Esophagus squamous epithelium (tissue), 5 donors: ENCODE results near the gene GALR1. TPM values are rescaled to one million over a fixed set of nuclear protein-coding genes. Genes with fewer than 3 reads are reported as not detected.

Experiments
- DNase-seq: peaks from one replicate; lab custom pipeline; 2025; lab: John Stamatoyannopoulos, UW
- H3K27ac ChIP-seq, 4 donors: fragments of 200-600 bp; sonication (generic); one replicate each; pipeline ENCODE4 v1.5.1; 2016 to 2019; ENCODE audit warnings: mild to moderate bottlenecking in 1 of 4
- H3K27me3 ChIP-seq, 4 donors: fragments of 200-600 bp; sonication (generic); 1 replicate in 3 of 4; 2 replicates in 1 of 4; pipeline versions ENCODE4 v1.5.1 to v1.6.0; 2017 to 2021; ENCODE audit warnings: antibody characterized with exemption in 1 of 4
- H3K36me3 ChIP-seq, 3 donors: fragments of 200-600 bp; sonication (generic); one replicate each; pipeline ENCODE4 v1.5.1; 2016 to 2019
- H3K4me1 ChIP-seq, 3 donors: fragments of 200-600 bp; sonication (generic); one replicate each; pipeline ENCODE4 v1.5.1; 2017 to 2019
- H3K4me3 ChIP-seq, 4 donors: fragments of 200-600 bp; sonication (generic); 1 replicate in 3 of 4; 2 replicates in 1 of 4; pipeline ENCODE4 v1.5.1; 2016 to 2019; ENCODE audit warnings: mild to moderate bottlenecking in 2 of 4, moderate library complexity in 1 of 4
- H3K9me3 ChIP-seq, 3 donors: fragments of 200-600 bp; sonication (generic); one replicate each; pipeline ENCODE4 v1.5.1; 2016 to 2019
- CTCF ChIP-seq, 6 experiments: fragments of 450-650 bp in 4 of 6; fragments of 200-600 bp in 2 of 6; sonication (generic) in 2 of 6; IDR thresholded peaks; one replicate each; pipeline ENCODE4 v1.5.1; 2016 to 2019; ENCODE audit warnings: antibody characterized with exemption in 6 of 6, mild to moderate bottlenecking in 4 of 6, moderate library complexity in 4 of 6
- POLR2A ChIP-seq, 4 donors: fragments of 450-650 bp; IDR thresholded peaks; one replicate each; pipeline ENCODE4 v1.6.1; 2017; ENCODE audit warnings: antibody characterized with exemption in 4 of 4, mild to moderate bottlenecking in 4 of 4, moderate library complexity in 3 of 4
- WGBS, 2 donors: methylation state at CpG; one replicate each; pipeline ENCODE4 v1.1.5; 2018; 5-methylcytosine and 5-hydroxymethylcytosine counted together
- intact Hi-C: fragments of 100-400 bp; cut with DNase I; formaldehyde crosslinking; loops from one replicate; pipeline ENCODE4 v1.15.0; 2022
- total RNA-seq, 4 donors: library from RNA; depleted of rRNA; stranded (reverse); fragments of >200 nt; gene quantifications; one replicate each; pipeline ENCODE4 v1.1.0, GENCODE V29; 2016
- donor health status: DM: yes; HTN: yes; CAD: no.

The GALR1 gene
- total RNA-seq, 4 donors from 2014 or later: 0.04 TPM; not detected in 3

GRCh38 chr18:77300579-77300978 lies 50.9 kb downstream of the GALR1 start:
- TF ChIP-seq POLR2A (IDR thresholded peaks at IDR 0.05) (no peak), CTCF (IDR thresholded peaks at IDR 0.05) (no peak)
- H3K27me3 ChIP-seq: no peaks in the 10 kb centered on the region
- H3K4me1 ChIP-seq: no peaks in the 10 kb centered on the region
- no peak overlapping the region for H3K4me3 ChIP-seq
- H3K36me3 ChIP-seq: no peaks in the 10 kb centered on the region
- WGBS, 2 donors: 41 to 56% methylated on average over 7 of the region's 7 CpGs
- no peak overlapping the region for H3K27ac ChIP-seq
- intact Hi-C loops: no loop called here
- DNase-seq: no peak
- no peaks in the 10 kb centered on the region for H3K9me3 ChIP-seq

- H3K27ac ChIP-seq: no peak overlapping the region
- intact Hi-C loops: no loop called here
- no peaks in the 10 kb centered on the region for H3K4me1 ChIP-seq
- 67 to 70% methylated on average over 7 of the region's 7 CpGs for WGBS, 2 donors
- H3K4me3 ChIP-seq: no peak overlapping the region
- no peak for DNase-seq
- H3K27me3 ChIP-seq: no peaks in the 10 kb centered on the region
- H3K9me3 ChIP-seq: no peaks in the 10 kb centered on the region
- TF ChIP-seq CTCF (IDR thresholded peaks at IDR 0.05) (no peak), POLR2A (IDR thresholded peaks at IDR 0.05) (no peak)
- no peaks in the 10 kb centered on the region for H3K36me3 ChIP-seq
Observed at GRCh38 chr18:77304268-77304667, 54.6 kb downstream of the GALR1 start.

- WGBS, 2 donors: 92 to 95% methylated on average over 4 of the region's 4 CpGs
Observed at GRCh38 chr18:77305676-77306075, 56.0 kb downstream of the GALR1 start.

GRCh38 chr18:77308216-77308615 lies 58.6 kb downstream of the GALR1 start:
- no peaks in the 10 kb centered on the region for H3K36me3 ChIP-seq
- no peak overlapping the region for H3K4me3 ChIP-seq
- no peaks in the 10 kb centered on the region for H3K27me3 ChIP-seq
- no peak overlapping the region for H3K27ac ChIP-seq
- DNase-seq: no peak
- no peak for TF ChIP-seq POLR2A (IDR thresholded peaks at IDR 0.05)
- TF ChIP-seq CTCF (IDR thresholded peaks at IDR 0.05): no peak
- intact Hi-C loops: no loop called here
- H3K4me1 ChIP-seq: no peaks in the 10 kb centered on the region
- H3K9me3 ChIP-seq: no peaks in the 10 kb centered on the region
- WGBS, 2 donors: 51 to 69% methylated on average over 3 to 6 of the region's 6 CpGs

More at GRCh38 chr18:77305676-77306075, 56.0 kb downstream of the GALR1 start:
- intact Hi-C loops: no loop called here
- TF ChIP-seq POLR2A (IDR thresholded peaks at IDR 0.05): no peak
- no peaks in the 10 kb centered on the region for H3K36me3 ChIP-seq
- H3K27me3 ChIP-seq: no peaks in the 10 kb centered on the region
- DNase-seq: no peak
- H3K9me3 ChIP-seq: no peaks in the 10 kb centered on the region
- no peak overlapping the region for H3K27ac ChIP-seq
- no peak overlapping the region for H3K4me3 ChIP-seq
- no peaks in the 10 kb centered on the region for H3K4me1 ChIP-seq

GRCh38 chr18:77314511-77314910 lies 64.9 kb downstream of the GALR1 start:
- no peak for TF ChIP-seq POLR2A (IDR thresholded peaks at IDR 0.05)
- Histone ChIP-seq H3K27ac (no peak overlapping the region), H3K4me3 (no peak overlapping the region), H3K4me1 (no peaks in the 10 kb centered on the region), H3K27me3 (peaks cover 0 to 5% (median 0%) of the 10 kb centered on the region in 4 donors), H3K36me3 (no peaks in the 10 kb centered on the region), H3K9me3 (no peaks in the 10 kb centered on the region)
- no peak for DNase-seq
- intact Hi-C loops: no loop called here
- WGBS, 2 donors: 84 to 94% methylated on average over 6 of the region's 6 CpGs

GRCh38 chr18:77314952-77315351 lies 65.3 kb downstream of the GALR1 start:
- H3K4me3 ChIP-seq: no peak overlapping the region
- no peak overlapping the region for H3K27ac ChIP-seq
- H3K9me3 ChIP-seq: no peaks in the 10 kb centered on the region
- no peak for TF ChIP-seq CTCF (IDR thresholded peaks at IDR 0.05)
- TF ChIP-seq POLR2A (IDR thresholded peaks at IDR 0.05): no peak
- no peaks in the 10 kb centered on the region for H3K36me3 ChIP-seq
- no peak for DNase-seq
- H3K27me3 ChIP-seq: peaks cover 0 to 5% (median 0%) of the 10 kb centered on the region in 4 donors
- no peaks in the 10 kb centered on the region for H3K4me1 ChIP-seq
- WGBS, 2 donors: 84 to 87% methylated on average over 10 of the region's 10 CpGs
- intact Hi-C loops: no loop called here
